Natural killer cell (primary cell): ENCODE results near the gene BMERB1. TPM values are rescaled to one million over a fixed set of nuclear protein-coding genes. Genes with fewer than 3 reads are reported as not detected.

Experiments
- ATAC-seq, 3 donors: fragments of 150-1000 bp in 2 of 3; fragments of 200-7000 bp in 1 of 3; cut with Tn5 transposase; 1 replicate in 1 of 3; 2 replicates in 2 of 3; pipeline ENCODE4 v1.10.0; 2021; ENCODE audit warnings: mild to moderate bottlenecking in 2 of 3, moderate library complexity in 2 of 3
- DNase-seq, 2 donors: peaks; one replicate each; pipeline versions ENCODE4 v3.0.0 to v3.0.0-alpha.2; 2013 to 2021; ENCODE audit warnings: mixed read lengths in 1 of 2
- H3K27ac ChIP-seq: one replicate; pipeline ENCODE4 v1.5.1; 2013; ENCODE audit warnings: mild to moderate bottlenecking, low read length
- H3K27me3 ChIP-seq: one replicate; pipeline ENCODE4 v1.6.1; 2013; ENCODE audit warnings: low read length; ENCODE audit not compliant: control insufficient read depth, insufficient read depth
- H3K36me3 ChIP-seq: one replicate; pipeline ENCODE4 v1.6.1; 2013; ENCODE audit warnings: low read length; ENCODE audit not compliant: control insufficient read depth, insufficient read depth
- H3K4me1 ChIP-seq: one replicate; pipeline ENCODE4 v1.6.1; 2013; ENCODE audit warnings: low read length; ENCODE audit not compliant: control insufficient read depth, insufficient read depth
- H3K4me3 ChIP-seq: one replicate; pipeline ENCODE4 v1.5.1; 2013; ENCODE audit warnings: low read length
- H3K9me3 ChIP-seq: one replicate; pipeline ENCODE4 v1.6.1; 2013; ENCODE audit warnings: low read length; ENCODE audit not compliant: control insufficient read depth, insufficient read depth
- H3K27ac Mint-ChIP-seq, 2 donors: one replicate each; pipeline ENCODE4 v1.8.0; 2022; ENCODE audit warnings: mild to moderate bottlenecking in 2 of 2, mixed read lengths in 2 of 2, moderate library complexity in 1 of 2
- H3K27me3 Mint-ChIP-seq, 2 donors: one replicate each; pipeline ENCODE4 v1.8.0; 2022; ENCODE audit warnings: low read depth in 2 of 2, mixed read lengths in 2 of 2
- H3K36me3 Mint-ChIP-seq: one replicate; pipeline ENCODE4 v1.8.0; 2022; ENCODE audit warnings: mixed read lengths
- H3K4me1 Mint-ChIP-seq, 2 donors: one replicate each; pipeline ENCODE4 v1.8.0; 2022; ENCODE audit warnings: mixed read lengths in 2 of 2
- H3K4me3 Mint-ChIP-seq: one replicate; pipeline ENCODE4 v1.8.0; 2022; ENCODE audit warnings: mild to moderate bottlenecking, moderate library complexity, mixed read lengths
- H3K9me3 Mint-ChIP-seq, 2 donors: one replicate each; pipeline ENCODE4 v1.8.0; 2022; ENCODE audit warnings: mixed read lengths in 2 of 2
- WGBS: methylation state at CpG from one replicate; pipeline ENCODE4 v1.1.7; 2013; ENCODE audit warnings: missing lambda C conversion rate; ENCODE audit not compliant: insufficient coverage; 5-methylcytosine and 5-hydroxymethylcytosine counted together
- intact Hi-C: fragments of 100-400 bp; cut with micrococcal nuclease; formaldehyde crosslinking; loops from one replicate; pipeline ENCODE4 v1.14.2; 2022
- total RNA-seq, 4 donors: library from RNA; stranded (reverse); fragments of 120-200 nt in 1 of 4; gene quantifications; one replicate each; pipeline versions ENCODE4 v1.2.3 to v1.2.4, GENCODE V29; 2013 to 2022
- TF ChIP-seq, protein P1 (sequence below): fragments of 200-600 bp; IDR thresholded peaks from one replicate; pipeline ENCODE4 v1.8.0; 2022; ENCODE audit warnings: antibody characterized with exemption

The BMERB1 gene
- total RNA-seq, 3 donors from 2014 or later (not counting 1 experiment from before 2014, with no cell fraction given) = 3.7 to 6.7 (median 4.5) TPM

DNA sequence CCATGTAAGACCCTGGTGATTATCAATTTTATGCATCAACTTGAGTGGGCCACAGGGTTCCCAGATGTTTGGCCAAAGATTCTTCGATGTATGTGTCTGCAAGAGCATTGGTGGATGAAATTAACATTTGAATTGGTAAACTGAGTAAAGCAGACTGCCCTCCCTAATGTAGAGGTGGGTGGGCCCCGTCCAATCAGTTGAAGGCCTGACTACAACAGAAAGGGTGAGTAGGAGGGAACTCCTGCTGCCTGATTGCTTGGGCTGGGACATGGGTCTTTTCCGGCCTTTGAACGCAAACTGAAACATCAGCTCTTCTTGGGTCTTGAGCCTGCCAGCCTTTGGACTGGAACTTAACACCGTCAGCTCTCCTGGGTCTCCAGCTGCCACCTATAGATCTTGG, 90.6 kb downstream of the BMERB1 start:
- intact Hi-C loops = no loop called here
- 91% methylated on average over 5 of the region's 5 CpGs for WGBS

DNA sequence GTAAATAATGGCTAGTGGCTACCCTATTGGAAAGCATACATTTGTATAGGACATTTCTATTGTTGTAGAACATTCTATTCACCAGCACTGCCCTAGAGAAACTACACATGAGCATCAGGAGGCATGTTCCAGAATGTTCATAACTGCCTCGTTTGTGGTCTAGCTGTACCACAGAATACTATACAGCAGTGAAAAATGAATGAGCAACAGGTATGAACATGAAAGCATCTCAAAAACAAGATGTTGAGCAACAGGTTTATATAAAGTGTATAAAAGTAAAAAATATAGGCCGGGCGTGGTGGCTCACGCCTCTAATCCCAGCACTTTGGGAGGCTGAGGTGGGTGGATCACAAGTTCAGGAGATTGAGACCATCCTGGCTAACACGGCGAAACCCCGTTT, 91.7 kb downstream of the BMERB1 start:
- Histone ChIP-seq H3K9me3 (no peaks in the 10 kb centered on the region), H3K27me3 (no peaks in the 10 kb centered on the region), H3K36me3 (no peaks in the 10 kb centered on the region), H3K4me1 (peaks cover 24% of the 10 kb centered on the region), H3K4me3 (no peak overlapping the region), H3K27ac (no peak overlapping the region)
- Mint-ChIP-seq H3K27ac (no peak overlapping the region), H3K9me3 (no peaks in the 10 kb centered on the region), H3K36me3 (no peaks in the 10 kb centered on the region), H3K27me3 (no peaks in the 10 kb centered on the region), H3K4me3 (no peak overlapping the region), H3K4me1 (peaks cover 26 to 31% of the 10 kb centered on the region in 2 donors)
- 98% methylated on average over 7 of the region's 7 CpGs for WGBS
- TF ChIP-seq, protein P1, sequence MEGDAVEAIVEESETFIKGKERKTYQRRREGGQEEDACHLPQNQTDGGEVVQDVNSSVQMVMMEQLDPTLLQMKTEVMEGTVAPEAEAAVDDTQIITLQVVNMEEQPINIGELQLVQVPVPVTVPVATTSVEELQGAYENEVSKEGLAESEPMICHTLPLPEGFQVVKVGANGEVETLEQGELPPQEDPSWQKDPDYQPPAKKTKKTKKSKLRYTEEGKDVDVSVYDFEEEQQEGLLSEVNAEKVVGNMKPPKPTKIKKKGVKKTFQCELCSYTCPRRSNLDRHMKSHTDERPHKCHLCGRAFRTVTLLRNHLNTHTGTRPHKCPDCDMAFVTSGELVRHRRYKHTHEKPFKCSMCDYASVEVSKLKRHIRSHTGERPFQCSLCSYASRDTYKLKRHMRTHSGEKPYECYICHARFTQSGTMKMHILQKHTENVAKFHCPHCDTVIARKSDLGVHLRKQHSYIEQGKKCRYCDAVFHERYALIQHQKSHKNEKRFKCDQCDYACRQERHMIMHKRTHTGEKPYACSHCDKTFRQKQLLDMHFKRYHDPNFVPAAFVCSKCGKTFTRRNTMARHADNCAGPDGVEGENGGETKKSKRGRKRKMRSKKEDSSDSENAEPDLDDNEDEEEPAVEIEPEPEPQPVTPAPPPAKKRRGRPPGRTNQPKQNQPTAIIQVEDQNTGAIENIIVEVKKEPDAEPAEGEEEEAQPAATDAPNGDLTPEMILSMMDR = no peak
- DNase-seq (no peak), ATAC-seq (no peak)
- intact Hi-C loops = no loop called here

More for the DNA sequence above, 90.6 kb downstream of the BMERB1 start:
- H3K4me1 Mint-ChIP-seq = peaks cover 34 to 36% of the 10 kb centered on the region in 2 donors
- H3K4me3 ChIP-seq = no peak overlapping the region
- no peaks in the 10 kb centered on the region for H3K36me3 ChIP-seq
- no peaks in the 10 kb centered on the region for H3K27me3 Mint-ChIP-seq
- no peaks in the 10 kb centered on the region for H3K36me3 Mint-ChIP-seq
- no peaks in the 10 kb centered on the region for H3K9me3 ChIP-seq
- no peak for ATAC-seq
- no peak for DNase-seq
- no peaks in the 10 kb centered on the region for H3K9me3 Mint-ChIP-seq
- no peaks in the 10 kb centered on the region for H3K27me3 ChIP-seq
- TF ChIP-seq, protein P1 = no peak
- H3K4me1 ChIP-seq = peaks cover 27% of the 10 kb centered on the region
- no peak overlapping the region for H3K27ac Mint-ChIP-seq
- H3K27ac ChIP-seq = no peak overlapping the region
- no peak overlapping the region for H3K4me3 Mint-ChIP-seq

DNA sequence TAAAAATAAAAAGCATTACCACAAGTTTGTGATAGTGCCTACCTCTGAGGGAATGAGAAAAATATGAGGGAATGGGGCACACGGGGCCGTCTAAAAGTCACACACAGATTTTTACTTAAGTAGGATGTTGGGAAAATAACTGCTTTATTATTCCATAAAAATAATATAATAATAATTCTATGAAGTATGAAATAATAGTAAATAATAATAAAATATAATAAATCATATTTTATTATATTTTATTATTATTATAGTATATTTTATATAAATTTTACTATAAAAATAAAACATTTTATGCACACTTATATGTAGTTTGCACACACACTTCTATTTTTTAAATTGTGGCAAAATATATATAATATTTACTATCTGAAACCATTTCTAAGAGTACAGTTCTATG, 92.3 kb downstream of the BMERB1 start:
- Mint-ChIP-seq H3K4me3 (no peak overlapping the region), H3K27ac (no peak overlapping the region), H3K27me3 (no peaks in the 10 kb centered on the region), H3K36me3 (no peaks in the 10 kb centered on the region), H3K4me1 (peaks cover 19 to 24% of the 10 kb centered on the region in 2 donors), H3K9me3 (no peaks in the 10 kb centered on the region)
- no peak for DNase-seq
- ATAC-seq = no peak
- H3K4me3 ChIP-seq = no peak overlapping the region
- H3K27ac ChIP-seq = no peak overlapping the region
- no peaks in the 10 kb centered on the region for H3K36me3 ChIP-seq
- no peaks in the 10 kb centered on the region for H3K27me3 ChIP-seq
- intact Hi-C loops = no loop called here
- H3K4me1 ChIP-seq = peaks cover 18% of the 10 kb centered on the region
- WGBS = no CpG with 5 or more reads among the region's 2 CpGs
- TF ChIP-seq, protein P1 = no peak
- H3K9me3 ChIP-seq = no peaks in the 10 kb centered on the region

DNA sequence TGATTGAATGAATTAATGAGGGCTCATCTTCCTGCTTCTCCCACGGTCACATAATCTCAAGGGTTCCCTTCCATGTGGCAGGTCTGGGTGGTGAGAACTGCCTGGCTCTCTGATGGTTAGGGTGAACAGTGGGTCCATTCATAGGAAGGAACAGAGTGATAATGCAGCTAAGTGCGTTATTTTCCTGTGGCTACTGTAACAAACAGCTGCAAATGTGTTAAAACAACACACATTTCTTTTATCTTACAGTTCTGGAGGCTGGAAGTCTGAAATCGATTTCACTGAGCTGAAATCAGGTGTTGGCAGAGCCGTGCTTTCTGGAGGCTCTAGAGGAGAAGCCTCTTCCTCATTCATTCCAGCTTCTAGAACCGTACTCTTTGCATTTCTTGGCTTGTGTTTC, 95.3 kb downstream of the BMERB1 start:
- Mint-ChIP-seq H3K27me3 (no peaks in the 10 kb centered on the region), H3K4me3 (no peak overlapping the region), H3K9me3 (no peaks in the 10 kb centered on the region), H3K36me3 (no peaks in the 10 kb centered on the region), H3K4me1 (no peaks in the 10 kb centered on the region), H3K27ac (no peak overlapping the region)
- no peaks in the 10 kb centered on the region for H3K4me1 ChIP-seq
- no peaks in the 10 kb centered on the region for H3K27me3 ChIP-seq
- no peak overlapping the region for H3K27ac ChIP-seq
- no peaks in the 10 kb centered on the region for H3K36me3 ChIP-seq
- H3K4me3 ChIP-seq = no peak overlapping the region
- ATAC-seq (no peak), DNase-seq (no peak)
- intact Hi-C loops = no loop called here
- WGBS = 91% methylated on average over 5 of the region's 5 CpGs
- no peaks in the 10 kb centered on the region for H3K9me3 ChIP-seq
- TF ChIP-seq, protein P1 = no peak
